GM21423 (cell line): ENCODE data around the gene CDH24.
A peak's percentile ranks its signal among the peaks of the same experiment; 100 is the strongest.

Source experiments
- ATAC-seq: cut with Tn5 transposase; IDR thresholded peaks from one replicate; pipeline ENCODE4 v1.9.1; 2021; ENCODE audit warnings: mild to moderate bottlenecking, moderate library complexity; ENCODE audit not compliant: unreplicated experiment

CDH24 gene

DNA sequence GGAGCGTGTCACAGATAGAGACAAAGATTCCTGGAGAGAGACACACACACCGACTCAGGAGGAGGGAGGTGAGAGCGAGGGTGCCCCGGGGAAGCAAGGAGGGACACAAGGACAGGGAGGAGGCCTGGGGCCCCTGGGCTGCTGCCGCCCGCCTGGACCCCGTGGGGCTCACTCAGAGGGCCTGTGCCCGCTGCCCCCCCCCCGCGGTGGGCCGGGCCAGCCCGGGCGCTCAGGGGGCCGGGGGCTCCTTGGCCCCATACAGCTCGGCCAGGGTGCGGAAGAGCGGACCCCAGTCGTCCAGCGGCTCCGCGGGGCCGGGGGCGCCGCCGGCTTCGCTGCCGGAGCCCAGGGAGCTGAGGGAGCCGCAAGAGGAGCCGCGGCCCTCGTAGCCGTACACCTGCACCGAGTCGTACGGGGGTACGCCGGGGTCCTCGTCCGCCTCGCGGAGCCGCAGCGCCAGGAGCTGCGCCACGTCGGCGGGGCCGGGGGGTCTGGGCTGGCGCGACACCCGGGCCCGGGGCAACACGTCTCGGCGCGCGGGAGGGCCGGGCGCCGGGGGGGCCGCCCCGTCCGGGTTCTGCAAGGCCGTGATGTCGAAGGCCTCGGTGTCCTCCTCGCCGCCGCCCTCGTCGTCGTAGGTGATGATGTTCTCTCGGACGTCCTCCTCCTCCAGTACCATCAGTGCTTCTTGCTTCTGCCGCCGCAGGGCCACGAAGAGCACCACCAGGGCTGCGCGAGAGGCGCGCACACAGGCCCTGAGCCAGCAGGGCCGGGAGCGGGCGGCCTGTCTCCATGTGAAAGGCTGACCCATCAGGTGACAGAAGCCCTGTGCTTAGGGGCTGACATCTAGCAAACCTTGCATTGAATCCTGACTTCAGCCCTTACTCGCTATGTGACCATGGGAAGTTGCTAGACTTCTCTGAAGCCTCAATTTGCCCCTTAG lies 9.3 kb downstream of the CDH24 start:
- ATAC-seq = no peak

DNA sequence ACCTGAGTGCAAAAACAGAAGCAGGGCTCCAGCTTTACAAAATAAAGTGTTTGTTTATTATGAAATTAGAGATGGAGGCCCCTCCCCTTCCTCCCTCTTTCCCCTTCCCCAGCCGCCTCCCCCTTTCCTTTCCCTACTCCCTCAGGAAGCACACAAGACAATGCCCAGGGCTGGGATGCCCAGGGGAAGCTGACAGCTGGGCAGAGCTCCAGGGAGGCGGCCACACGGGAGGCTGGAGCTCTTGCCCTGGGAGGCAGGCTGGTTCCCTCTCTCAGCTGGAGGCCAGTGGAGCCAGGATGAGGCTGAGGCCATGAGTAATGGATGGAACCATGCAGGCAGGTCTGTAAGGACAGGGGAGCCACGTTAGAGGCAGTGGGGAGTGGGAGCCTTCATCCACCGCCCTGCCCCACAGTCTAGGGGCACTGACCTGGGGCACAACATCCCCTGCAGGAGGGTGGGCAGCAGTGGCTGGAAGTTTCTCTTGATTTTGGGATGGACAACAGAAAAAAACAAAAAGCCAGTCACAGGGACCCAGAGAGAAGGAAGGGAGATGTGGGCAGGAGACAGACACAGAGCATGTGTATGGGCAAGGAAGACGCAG lies 10.2 kb downstream of the CDH24 start:
- ATAC-seq = no peak

DNA sequence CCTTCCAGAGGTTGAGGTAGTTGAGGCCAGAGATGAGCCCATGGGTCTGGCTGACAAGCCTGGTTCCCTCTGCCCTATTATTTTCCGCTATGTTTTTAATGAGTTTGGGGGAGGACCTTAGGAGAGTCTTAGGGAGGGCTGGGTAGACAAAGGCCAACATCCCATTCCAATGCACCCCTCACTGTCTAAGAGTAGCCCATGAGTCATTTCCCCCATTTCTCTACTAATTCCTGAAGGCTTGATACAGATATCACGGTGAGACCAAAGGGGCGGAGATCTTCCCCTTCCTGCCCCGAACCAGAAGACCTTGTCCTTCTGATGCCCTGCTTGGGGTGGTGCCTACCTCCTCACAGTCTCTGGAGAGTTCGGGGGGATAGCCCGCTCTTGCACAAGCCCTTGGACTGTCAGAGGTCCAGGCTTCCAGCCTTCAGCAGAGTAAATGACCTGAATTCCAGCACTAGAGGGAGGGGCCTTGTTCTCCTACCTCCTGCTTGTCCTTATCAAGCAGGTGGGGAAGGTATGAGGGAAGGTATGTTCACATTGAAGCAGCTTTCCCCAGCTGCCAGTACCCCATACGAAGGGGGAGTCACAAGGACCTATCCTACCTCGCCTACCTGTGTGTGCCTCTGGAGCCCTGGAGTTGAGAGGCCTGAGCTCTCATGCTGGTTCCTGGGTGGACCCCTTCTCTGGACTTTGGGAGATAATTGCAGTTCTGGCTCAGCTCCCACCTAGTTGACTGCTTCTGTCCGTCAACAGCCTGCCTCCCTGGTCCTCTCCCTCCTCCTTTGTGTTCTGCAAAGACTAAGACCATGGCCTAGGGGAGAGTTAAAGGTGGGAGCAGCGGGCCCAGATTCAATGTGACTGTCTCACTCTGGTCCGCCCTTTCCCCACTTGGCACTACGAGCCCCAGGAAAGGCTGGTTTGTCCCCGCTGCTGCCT lies 11.6 kb downstream of the CDH24 start:
- ATAC-seq = no peak

DNA sequence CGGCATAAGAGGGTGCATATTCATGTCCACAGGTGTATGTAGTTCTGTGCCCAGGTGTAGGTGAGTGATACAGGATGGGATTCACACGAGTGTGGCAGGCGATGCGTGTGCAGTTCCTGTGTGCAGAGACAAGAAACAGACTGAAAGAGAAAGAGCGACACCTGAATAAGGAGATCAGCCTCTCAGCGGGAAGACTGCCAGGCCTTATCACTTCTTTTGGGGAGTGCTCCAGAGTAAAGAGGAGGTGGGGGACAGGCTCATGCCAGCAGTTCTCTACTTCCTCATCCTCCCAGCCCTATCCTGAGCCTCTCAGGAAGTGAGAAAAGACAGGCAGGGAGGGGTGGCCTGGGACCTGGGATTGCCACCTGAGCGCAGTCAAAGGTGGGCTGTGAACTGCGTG lies 12.5 kb downstream of the CDH24 start:
- ATAC-seq = no peak

DNA sequence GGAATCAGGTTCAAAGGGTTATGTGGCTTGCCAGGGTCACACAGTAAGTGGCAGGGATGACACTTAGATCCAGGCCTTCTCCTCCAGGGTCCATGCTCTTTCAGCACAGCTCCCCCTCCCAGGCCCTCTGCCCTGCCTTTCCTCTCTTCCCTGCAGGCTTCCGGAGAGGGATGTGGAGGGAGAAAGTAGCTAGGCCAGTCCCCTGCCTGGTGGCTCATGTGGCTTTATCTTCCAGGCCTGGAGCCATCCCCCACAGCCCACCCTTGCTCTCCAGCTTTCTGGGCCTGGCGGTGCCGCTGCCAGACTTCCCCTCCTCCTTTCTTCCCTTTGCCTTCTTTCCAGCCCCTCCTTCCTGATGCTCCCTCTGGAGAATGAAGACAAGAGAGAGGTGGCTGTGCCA lies 13.6 kb downstream of the CDH24 start:
- ATAC-seq = no peak

DNA sequence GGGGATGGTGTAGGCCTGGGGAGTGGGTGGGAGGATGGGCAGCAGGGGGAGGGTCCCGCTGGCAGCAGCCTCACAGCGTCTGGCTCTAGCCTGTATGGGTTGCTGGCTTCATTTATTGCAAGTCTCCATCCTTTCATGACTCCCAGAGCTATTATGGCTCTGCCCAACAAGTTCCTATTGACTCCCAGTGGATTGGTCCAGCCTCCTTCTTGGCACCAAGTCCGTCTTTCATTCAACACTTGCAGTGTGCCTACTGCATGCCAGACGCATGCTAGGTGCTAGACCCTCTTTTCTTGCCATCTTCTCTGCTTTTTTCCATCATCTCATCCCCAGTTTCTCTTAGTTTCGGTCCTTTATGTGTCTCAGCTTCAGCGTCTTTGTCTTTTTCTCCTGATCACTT lies 14.2 kb downstream of the CDH24 start:
- no peak for ATAC-seq

DNA sequence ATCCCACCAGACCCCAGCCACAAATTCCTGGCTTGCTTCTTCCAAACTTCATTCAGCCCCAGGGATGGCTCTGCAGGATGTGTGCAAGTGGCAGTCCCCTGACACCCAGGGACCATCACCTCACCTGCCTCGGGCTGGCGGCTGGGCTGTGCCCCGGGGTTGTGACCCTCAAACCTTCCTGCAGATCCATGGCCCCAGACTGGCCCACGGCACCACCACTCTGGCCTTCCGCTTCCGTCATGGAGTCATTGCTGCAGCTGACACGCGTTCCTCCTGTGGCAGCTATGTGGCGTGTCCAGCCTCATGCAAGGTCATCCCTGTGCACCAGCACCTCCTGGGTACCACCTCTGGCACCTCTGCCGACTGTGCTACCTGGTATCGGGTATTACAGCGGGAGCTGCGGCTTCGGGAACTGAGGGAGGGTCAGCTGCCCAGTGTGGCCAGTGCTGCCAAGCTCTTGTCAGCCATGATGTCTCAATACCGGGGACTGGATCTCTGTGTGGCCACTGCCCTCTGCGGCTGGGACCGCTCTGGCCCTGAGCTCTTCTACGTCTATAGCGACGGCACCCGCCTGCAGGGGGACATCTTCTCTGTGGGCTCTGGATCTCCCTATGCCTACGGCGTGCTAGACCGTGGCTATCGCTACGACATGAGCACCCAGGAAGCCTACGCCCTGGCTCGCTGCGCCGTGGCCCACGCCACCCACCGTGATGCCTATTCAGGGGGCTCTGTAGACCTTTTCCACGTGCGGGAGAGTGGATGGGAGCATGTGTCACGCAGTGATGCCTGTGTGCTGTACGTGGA lies 15.0 kb downstream of the CDH24 start, which contains the start of gene PSMB11:
Gene PSMB11, plus strand, starts transcription at position 51 of the 804 bp plus-strand sequence. Its CDS starts 14 bp downstream, at position 65.
- no peak for ATAC-seq

DNA sequence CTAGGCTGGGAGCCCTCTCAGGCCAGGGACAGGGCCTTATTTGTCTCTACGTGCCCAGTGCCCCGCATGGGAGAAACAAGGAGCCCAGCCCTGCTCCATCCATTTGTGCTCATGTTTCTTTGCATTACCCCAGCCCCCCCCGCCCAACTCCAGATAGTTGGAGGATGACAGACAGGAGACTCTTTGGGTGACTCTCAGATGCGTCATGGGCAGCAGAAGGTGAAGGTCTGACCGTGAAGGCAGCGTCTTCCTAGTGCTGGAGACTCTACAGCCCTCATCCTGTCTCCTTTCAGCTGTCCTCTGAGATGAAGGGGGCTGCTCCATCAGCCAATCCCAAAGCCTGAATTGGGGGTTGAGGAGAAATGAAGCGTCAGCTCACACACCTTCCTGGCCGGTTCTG lies 15.6 kb downstream of the CDH24 start:
- no peak for ATAC-seq

DNA sequence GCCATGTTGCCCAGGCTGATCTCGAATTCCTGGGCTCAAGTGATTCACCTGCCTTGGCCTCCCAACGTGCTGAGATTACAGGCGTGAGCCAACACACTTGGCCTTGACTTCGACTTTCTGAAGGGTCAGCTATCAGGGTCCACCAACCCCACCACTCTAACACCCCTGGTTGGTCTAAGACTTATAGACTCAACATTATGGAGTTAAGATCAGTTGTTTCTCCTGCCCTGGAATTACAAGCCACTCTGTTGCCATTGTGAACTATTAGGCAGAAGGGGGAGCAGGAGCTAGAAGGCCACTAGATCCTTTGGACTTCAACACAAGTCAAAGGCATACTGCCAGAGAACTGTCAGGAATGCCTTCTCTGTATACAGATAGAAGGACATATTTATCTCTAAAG lies 17.2 kb downstream of the CDH24 start:
- ATAC-seq = no peak

DNA sequence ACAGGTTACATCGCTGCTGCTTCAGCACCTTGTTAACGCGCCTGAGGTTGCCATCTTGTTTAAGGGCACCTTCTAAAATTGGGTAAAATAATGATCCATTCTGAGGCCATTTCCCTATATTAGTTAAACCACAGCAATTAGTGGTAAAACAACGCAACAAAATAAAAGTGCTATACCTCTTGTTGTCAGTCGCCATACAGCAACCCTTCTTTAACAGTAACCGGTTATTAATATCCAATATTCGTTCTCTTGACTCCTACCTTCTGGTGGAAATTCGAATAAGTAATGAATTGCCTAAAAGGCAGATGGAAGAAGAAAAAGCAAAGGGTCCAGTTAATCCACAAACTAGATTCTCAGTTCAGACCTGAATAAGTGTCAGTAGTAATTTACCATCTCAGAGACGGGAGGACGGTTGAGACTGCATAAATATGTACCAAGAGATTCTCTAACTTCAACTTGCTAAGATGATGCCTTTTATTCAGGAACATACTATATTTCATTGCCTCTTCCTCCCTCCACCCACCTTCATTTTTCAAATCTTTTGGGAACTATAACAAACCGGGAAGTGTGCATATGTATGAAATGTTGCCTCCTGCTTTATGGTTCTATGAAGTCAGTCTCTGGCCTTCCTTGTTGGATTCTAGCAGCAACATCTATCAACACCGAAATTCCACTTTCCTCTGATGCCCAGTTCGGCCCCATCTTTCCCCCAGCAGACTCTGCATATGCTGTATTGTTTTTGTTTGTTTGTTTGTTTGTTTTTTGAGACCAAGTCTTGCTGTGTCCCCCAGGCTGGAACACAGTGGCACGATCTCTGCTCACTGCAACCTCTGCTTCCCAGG lies 21.8 kb downstream of the CDH24 start:
- no peak for ATAC-seq

DNA sequence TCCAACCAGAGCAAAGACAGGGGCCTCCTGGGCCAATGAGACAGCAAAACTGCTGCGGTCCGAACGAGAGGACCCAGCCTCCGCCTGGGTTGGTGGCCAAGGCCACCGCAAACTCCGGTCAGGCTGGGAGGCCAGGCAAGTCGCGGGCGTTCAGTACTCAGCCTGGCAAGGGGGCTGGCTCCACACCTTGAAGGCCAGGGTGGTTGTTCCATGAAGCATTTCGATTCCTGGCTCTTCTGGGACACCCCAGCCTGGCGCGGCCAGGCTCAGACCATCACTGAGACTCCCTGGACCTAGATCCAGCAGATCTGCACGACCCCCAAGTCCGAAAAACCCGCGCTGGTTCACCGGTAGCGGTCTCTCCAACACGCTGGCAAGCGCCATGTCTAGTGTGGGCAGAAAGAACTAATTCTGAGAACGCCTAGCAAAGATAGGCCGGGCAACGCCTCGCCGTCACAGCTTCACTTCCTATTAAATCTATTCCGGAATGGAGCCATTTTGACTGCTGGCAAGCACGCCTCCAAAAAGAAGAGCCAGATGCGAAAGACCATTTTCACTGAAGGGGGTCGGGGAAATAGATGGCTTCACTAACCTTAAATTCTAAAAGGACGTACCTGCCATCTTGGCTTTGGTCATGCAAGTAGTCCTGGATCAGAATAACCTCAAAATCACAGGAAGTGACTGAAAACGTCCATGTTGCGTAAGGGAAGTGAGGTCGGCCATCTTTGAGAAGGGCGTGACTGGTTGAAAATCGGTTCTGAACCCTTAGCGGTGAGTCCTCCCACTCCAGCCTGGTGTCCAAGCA lies 22.6 kb downstream of the CDH24 start, which contains the start of gene PSMB5:
Gene PSMB5, minus strand, starts transcription at position 403 of the 805 bp plus-strand sequence. Its CDS starts 19 bp downstream, at position 384.
- peak; percentile 93 for ATAC-seq

DNA sequence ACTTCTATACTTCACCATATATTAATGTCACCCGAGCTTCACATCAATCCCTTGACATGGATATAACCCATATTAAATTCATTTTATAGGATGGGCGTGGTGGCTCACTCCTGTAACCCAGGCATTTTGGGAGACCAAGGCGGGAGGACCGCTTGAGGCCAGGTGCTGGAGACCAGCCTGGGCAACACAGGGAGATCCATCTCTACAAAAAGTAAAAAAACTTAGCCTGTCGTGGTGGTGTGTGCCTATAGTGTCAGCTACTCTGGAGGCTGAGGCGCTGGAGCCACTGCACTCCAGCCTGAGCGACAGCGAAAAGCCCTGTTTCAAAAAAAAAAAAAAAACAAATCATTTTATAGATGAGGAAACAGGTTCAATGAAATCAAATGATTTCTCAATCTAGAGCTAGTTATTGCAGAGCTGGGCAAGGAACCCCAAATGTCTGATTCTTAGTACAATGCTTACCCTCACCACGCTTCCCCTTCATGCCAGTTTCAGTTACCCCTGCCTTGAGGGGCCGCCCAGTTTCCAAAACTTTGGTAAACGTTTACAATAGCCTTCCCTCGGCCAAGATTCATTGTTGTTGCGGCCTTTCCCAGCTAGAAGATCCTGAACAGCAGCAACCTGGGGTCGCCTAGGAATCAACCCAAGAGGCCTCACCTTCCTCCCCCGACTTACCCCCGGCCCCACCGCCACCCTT lies 23.4 kb downstream of the CDH24 start:
- no peak for ATAC-seq

DNA sequence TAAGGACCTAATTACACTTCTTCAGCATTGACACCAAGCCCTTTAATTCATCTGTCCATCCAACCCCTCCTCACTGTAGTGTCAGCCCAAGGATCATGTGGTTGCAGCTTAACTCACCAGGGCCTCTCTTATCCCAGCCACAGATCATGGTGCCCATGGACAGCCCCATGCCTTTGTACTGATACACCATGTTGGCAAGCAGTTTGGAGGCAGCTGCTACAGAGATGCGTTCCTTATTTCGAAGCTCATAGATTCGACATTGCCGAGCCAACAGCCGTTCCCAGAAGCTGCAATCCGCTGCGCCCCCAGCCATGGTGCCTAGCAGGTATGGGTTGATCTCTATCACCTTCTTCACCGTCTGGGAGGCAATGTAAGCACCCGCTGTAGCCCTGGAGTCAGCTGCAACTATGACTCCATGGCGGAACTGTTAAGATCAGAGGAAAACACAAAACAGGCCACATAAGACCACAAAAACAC lies 24.0 kb downstream of the CDH24 start:
- ATAC-seq = no peak

DNA sequence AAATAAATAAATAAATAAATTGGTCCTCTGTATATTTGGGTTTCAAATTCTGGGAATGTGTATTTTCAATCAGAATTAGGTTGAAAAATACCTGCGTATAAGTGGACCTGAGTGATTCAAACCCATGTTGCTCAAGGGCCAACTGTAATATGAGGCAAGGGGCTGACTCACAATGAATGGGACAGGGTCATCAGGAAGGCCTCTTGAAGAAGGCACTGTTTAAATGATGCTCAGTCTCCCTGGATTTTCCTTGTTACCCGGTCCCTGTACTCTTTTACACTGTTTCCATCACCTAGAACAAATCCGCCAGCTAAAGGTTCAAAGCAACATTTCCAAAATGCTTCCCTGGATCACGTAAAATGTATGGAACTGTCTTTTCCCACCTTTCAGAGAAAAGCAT lies 26.4 kb downstream of the CDH24 start:
- ATAC-seq = no peak

DNA sequence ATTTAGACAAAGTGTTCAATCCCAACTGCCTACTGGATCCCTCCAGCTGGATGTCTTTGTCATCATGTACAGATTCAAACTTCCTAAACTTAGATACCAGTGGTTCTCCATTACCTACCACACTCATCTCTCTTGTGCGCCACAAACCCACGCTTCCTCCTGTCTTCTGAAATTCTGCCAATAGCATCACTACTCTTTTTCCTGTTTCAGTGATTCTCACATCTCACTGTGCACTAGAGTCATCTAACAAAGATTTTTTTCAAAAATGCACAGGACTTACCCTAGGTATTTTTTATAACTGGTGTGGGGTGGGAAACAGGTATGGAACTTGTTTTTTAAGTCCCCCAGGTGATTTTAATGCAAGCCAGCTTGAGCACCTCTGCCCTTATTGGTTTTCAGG lies 28.5 kb downstream of the CDH24 start:
- no peak for ATAC-seq

DNA sequence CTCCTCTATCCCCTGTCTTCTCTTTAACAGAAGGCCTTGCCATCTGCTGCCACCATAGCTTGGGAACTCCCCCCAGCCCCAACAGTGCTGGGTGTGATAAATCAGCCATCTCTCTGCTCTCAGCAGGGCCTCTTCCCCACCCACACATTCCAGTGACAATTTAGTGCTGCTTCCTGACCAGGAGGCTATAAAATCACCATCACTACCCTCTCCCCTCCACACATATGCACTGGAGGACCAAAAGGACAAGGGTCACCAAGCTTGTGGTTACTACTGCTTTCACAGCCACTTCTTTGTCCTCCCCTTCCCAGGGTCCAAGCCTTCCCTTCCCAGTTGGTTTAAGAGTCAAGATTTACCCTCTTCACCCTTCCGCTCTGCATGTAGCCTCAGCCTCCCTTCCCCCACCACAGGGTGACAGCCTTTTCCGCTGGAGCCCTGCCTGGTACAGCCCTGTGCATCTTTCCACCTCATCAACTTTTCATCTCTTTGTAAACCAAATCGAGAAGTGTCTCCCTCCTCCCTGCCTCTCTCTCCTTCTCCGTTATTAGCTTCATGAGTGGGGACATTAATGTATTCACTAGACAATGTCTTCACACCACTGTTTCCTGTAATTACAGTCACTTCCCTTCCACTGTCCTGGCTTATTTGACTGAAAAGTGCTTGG lies 32.0 kb downstream of the CDH24 start:
- ATAC-seq = no peak

DNA sequence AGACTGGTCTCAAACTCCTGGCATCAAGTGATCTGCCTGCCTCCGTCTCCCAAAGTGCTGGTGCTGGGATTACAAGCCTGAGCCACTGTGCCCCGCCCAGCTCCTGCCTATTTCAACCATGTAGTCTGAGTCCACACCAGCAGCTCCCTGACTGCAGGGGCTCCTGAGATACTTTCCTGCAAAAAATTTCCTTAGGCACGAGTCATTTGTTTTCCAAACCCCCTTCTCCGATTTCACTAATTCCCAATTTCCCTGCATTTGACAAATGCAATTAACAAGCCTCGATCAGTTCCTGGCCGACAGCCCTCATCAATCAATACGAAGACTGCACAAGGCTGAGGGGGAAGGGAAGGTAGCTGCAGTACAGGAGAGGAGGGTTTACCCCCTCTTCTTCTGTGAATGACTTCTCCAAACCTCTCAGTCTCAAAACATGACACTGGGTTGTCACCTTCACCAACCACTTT lies 32.7 kb downstream of the CDH24 start:
- ATAC-seq = no peak
